ENCODE data around the gene OBP2A. TPM values are rescaled to one million over a fixed set of nuclear protein-coding genes. Genes with fewer than 3 reads are reported as not detected.

Gene OBP2A
- total RNA-seq, 2 experiments from 2014 or later, result not detected

DNA sequence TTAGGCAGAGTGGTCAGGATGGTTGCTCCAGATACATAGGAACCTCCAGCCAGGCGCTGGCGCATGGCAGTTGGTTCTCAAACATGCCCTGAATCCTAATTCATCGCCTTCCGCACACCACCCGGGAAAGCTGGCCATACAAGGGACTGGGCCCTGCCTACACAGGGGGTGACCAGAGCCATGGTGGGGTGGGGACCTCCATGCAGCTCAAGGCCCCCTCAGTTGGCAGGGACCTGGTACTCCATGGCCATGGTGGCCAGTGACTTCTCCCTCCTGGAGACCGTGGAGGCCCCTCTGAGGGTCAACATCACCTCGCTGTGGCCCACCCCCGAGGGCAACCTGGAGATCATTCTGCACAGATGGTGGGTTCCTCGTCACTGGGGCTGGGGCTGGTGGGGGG, 42.4 kb downstream of the OBP2A start:
- DNase-seq (ENCODE audit: low spot score), result no peak
- no peak for TF ChIP-seq EZH2phosphoT487 (IDR thresholded peaks at IDR 0.05; ENCODE audit: borderline replicate concordance, low read depth, low read length)
- TF ChIP-seq, protein P1, sequence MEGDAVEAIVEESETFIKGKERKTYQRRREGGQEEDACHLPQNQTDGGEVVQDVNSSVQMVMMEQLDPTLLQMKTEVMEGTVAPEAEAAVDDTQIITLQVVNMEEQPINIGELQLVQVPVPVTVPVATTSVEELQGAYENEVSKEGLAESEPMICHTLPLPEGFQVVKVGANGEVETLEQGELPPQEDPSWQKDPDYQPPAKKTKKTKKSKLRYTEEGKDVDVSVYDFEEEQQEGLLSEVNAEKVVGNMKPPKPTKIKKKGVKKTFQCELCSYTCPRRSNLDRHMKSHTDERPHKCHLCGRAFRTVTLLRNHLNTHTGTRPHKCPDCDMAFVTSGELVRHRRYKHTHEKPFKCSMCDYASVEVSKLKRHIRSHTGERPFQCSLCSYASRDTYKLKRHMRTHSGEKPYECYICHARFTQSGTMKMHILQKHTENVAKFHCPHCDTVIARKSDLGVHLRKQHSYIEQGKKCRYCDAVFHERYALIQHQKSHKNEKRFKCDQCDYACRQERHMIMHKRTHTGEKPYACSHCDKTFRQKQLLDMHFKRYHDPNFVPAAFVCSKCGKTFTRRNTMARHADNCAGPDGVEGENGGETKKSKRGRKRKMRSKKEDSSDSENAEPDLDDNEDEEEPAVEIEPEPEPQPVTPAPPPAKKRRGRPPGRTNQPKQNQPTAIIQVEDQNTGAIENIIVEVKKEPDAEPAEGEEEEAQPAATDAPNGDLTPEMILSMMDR (conservative IDR thresholded peaks at IDR 0.05; ENCODE audit: low read length), result no peak
- Histone ChIP-seq H3K27ac (ENCODE audit: low read depth, low read length, poor library complexity, severe bottlenecking) (no peak overlapping the region), H3K79me2 (ENCODE audit: insufficient read depth, low read depth, low read length) (no peaks in the 10 kb centered on the region), H3K36me3 (ENCODE audit: insufficient read depth, low read length) (no peaks in the 10 kb centered on the region), H3K4me1 (ENCODE audit: insufficient read depth, low read length, poor library complexity, severe bottlenecking) (no peaks in the 10 kb centered on the region), H2AFZ (ENCODE audit: low read length) (no peak overlapping the region), H3K9me3 (ENCODE audit: low read length) (no peaks in the 10 kb centered on the region), H3K4me3 (ENCODE audit: low read depth, low read length, poor library complexity, severe bottlenecking) (no peak overlapping the region), H3K4me2 (ENCODE audit: low read length) (no peak overlapping the region), H4K20me1 (ENCODE audit: insufficient read depth, low read length) (no peaks in the 10 kb centered on the region), H3K9me2 (ENCODE audit: insufficient read depth, low read length) (no peaks in the 10 kb centered on the region)
- POLR2A ChIA-PET, result no interaction called here
- BruUV-seq (replicated peaks), result no TSS peak
- CTCF ChIA-PET (ENCODE audit: unreplicated experiment), result no interaction called here
- intact Hi-C loops (cut with micrococcal nuclease; ENCODE audit: unreplicated experiment), result no loop called here

GRCh38 chr9:135588886-135589595, 43.1 kb downstream of the OBP2A start:
- no peak for DNase-seq (ENCODE audit: low spot score)
- Histone ChIP-seq H3K79me2 (ENCODE audit: insufficient read depth, low read depth, low read length) (no peaks in the 10 kb centered on the region), H3K4me3 (ENCODE audit: low read depth, low read length, poor library complexity, severe bottlenecking) (no peak overlapping the region), H3K36me3 (ENCODE audit: insufficient read depth, low read length) (no peaks in the 10 kb centered on the region), H4K20me1 (ENCODE audit: insufficient read depth, low read length) (no peaks in the 10 kb centered on the region), H3K4me1 (ENCODE audit: insufficient read depth, low read length, poor library complexity, severe bottlenecking) (no peaks in the 10 kb centered on the region), H3K9me3 (ENCODE audit: low read length) (no peaks in the 10 kb centered on the region), H3K27ac (ENCODE audit: low read depth, low read length, poor library complexity, severe bottlenecking) (no peak overlapping the region), H3K9me2 (ENCODE audit: insufficient read depth, low read length) (no peaks in the 10 kb centered on the region), H3K4me2 (ENCODE audit: low read length) (no peak overlapping the region), H2AFZ (ENCODE audit: low read length) (no peak overlapping the region)
- BruUV-seq (replicated peaks), result no TSS peak
- ChIA-PET POLR2A (no interaction called here), CTCF (ENCODE audit: unreplicated experiment) (no interaction called here)
- TF ChIP-seq EZH2phosphoT487 (IDR thresholded peaks at IDR 0.05; ENCODE audit: borderline replicate concordance, low read depth, low read length), result no peak
- TF ChIP-seq, protein P1 (conservative IDR thresholded peaks at IDR 0.05; ENCODE audit: low read length), result no peak
- intact Hi-C loops (cut with micrococcal nuclease; ENCODE audit: unreplicated experiment), result no loop called here

DNA sequence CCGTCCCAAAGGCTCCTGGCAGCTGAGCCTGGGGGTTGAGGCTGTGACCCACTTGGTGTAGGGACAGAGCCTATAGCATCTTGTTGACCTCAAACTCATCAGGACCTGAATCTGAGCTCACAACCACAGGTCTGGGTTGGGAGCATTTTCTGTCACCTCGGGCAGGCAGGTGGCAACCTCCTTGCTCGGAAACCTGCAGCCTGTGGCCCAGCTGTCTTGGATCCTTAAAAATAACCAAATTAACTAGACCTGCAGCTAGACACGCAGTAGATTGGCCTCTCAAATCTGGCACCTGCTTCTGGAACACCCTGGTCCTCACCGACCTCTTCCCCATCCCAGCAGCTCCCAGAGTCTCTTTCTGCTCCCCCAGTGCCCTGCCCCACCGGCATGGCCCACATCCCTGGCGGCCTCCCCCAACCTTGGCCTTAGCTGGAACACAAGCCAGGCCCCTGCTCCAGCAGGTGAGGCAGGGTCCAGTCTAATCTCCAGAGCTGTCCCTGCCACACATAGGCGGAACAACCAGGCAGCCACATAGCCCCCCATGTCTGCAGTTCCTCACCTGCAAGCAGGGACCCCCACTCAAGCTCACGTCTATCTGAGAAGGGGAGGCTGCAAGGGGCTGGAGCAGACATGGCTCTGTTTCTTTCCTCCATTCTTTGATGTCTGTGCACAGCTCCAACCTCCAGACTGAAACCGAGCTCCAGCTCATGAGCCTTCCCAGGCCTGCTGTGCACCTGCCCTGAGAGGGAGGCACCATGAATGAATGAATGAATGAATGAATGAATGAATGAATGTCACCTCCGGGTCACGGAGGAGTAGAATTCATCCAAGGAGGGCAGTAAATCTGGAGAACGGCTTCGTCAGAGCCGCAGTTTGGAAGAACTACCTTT, 43.9 kb downstream of the OBP2A start:
- intact Hi-C loops (cut with micrococcal nuclease; ENCODE audit: unreplicated experiment), result no loop called here
- Histone ChIP-seq H3K4me1 (ENCODE audit: insufficient read depth, low read length, poor library complexity, severe bottlenecking) (no peaks in the 10 kb centered on the region), H3K9me3 (ENCODE audit: low read length) (no peaks in the 10 kb centered on the region), H3K36me3 (ENCODE audit: insufficient read depth, low read length) (no peaks in the 10 kb centered on the region), H3K79me2 (ENCODE audit: insufficient read depth, low read depth, low read length) (no peaks in the 10 kb centered on the region), H3K27ac (ENCODE audit: low read depth, low read length, poor library complexity, severe bottlenecking) (no peak overlapping the region), H3K9me2 (ENCODE audit: insufficient read depth, low read length) (no peaks in the 10 kb centered on the region), H4K20me1 (ENCODE audit: insufficient read depth, low read length) (no peaks in the 10 kb centered on the region), H3K4me3 (ENCODE audit: low read depth, low read length, poor library complexity, severe bottlenecking) (no peak overlapping the region), H2AFZ (ENCODE audit: low read length) (no peak overlapping the region), H3K4me2 (ENCODE audit: low read length) (no peak overlapping the region)
- CTCF ChIA-PET (ENCODE audit: unreplicated experiment), result no interaction called here
- no TSS peak for BruUV-seq (replicated peaks)
- POLR2A ChIA-PET, result no interaction called here
- TF ChIP-seq EZH2phosphoT487 (IDR thresholded peaks at IDR 0.05; ENCODE audit: borderline replicate concordance, low read depth, low read length), result no peak
- TF ChIP-seq, protein P1 (conservative IDR thresholded peaks at IDR 0.05; ENCODE audit: low read length), result no peak
- no peak for DNase-seq (ENCODE audit: low spot score)
